Activated T-helper 1 cell treated with anti-CD3 and anti-CD28 coated beads, Interleukin-12 subunit alpha, Interleukin-12 subunit beta, Interleukin-2, Interleukin-4 antibody, amounts not matched to agents 30 ng/mL and 10 ng/mL and 1 ng/mL, durations not matched to agents 14 hours and 24 hours and 36 hours (primary cell): ENCODE measurements around the gene LIN52. TPM values are rescaled to one million over a fixed set of nuclear protein-coding genes. Genes with fewer than 3 reads are reported as not detected.

Experiments
- DNase-seq: peaks from one replicate; pipeline ENCODE4 v3.0.0; 2021; ENCODE audit warnings: low spot score
- H3K27ac Mint-ChIP-seq: one replicate; pipeline ENCODE4 v1.8.0; 2021; ENCODE audit warnings: mild to moderate bottlenecking, mixed read lengths
- H3K27me3 Mint-ChIP-seq: one replicate; pipeline ENCODE4 v1.8.0; 2022; ENCODE audit warnings: mild to moderate bottlenecking, moderate library complexity, mixed read lengths; ENCODE audit not compliant: insufficient read depth
- H3K36me3 Mint-ChIP-seq: one replicate; pipeline ENCODE4 v1.8.0; 2021; ENCODE audit warnings: low read depth, mixed read lengths
- H3K4me1 Mint-ChIP-seq: one replicate; pipeline ENCODE4 v1.8.0; 2021; ENCODE audit warnings: low read depth, mixed read lengths
- H3K4me3 Mint-ChIP-seq: one replicate; pipeline ENCODE4 v1.8.0; 2021; ENCODE audit warnings: mild to moderate bottlenecking, moderate library complexity, mixed read lengths
- H3K9me3 Mint-ChIP-seq: one replicate; pipeline ENCODE4 v1.8.0; 2021; ENCODE audit warnings: mixed read lengths
- intact Hi-C: fragments of 100-400 bp; cut with micrococcal nuclease; formaldehyde crosslinking; loops from one replicate; pipeline ENCODE4 v1.15.1; 2024
- total RNA-seq: library from RNA; stranded (reverse); gene quantifications from 2 replicates; pipeline ENCODE4 v1.2.3, GENCODE V29; 2022

LIN52 gene, protein sequence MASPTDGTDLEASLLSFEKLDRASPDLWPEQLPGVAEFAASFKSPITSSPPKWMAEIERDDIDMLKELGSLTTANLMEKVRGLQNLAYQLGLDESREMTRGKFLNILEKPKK
- 15.9 and 17.2 TPM in 2 replicates for total RNA-seq

GRCh38 chr14:74084277-74085046 lies at the start of gene LIN52, which contains the start of gene ALDH6A1:
TSS of gene LIN52 (plus strand) at chr14:74084956. CDS start at chr14:74084975, 19 bp downstream.
TSS of gene ALDH6A1 (minus strand) at chr14:74084453. CDS start at chr14:74084394, 59 bp downstream.
- Mint-ChIP-seq H3K4me3 (peak within 1 kb of the TSS; percentile 94), H3K27ac (peak within 1 kb of the TSS; percentile 94), H3K9me3 (peaks cover 8% of the 10 kb centered on the region), H3K4me1 (peaks cover 45% of the 10 kb centered on the region), H3K27me3 (peaks cover 4% of the 10 kb centered on the region), H3K36me3 (peaks cover 9% of the 10 kb centered on the region)
- peak; percentile 100 for DNase-seq
- intact Hi-C loops: loop anchor here (1.0 to 10.0 kb wide), 13 partner anchors 65 to 1190 kb away; partner anchors contain the start of genes ABCD4, BBOF1, COQ6 and ENTPD5

- Mint-ChIP-seq H3K27ac (no peak overlapping the region), H3K27me3 (no peaks in the 10 kb centered on the region), H3K4me3 (no peak overlapping the region), H3K36me3 (no peaks in the 10 kb centered on the region), H3K9me3 (no peaks in the 10 kb centered on the region), H3K4me1 (no peaks in the 10 kb centered on the region)
- intact Hi-C loops: no loop called here
- no peak for DNase-seq
These were observed 49.2 kb upstream of the LIN52 start for GRCh38 chr14:74035556-74035955.

GRCh38 chr14:74038020-74038859 lies 46.5 kb upstream of the LIN52 start:
- H3K36me3 Mint-ChIP-seq: no peaks in the 10 kb centered on the region
- no peaks in the 10 kb centered on the region for H3K27me3 Mint-ChIP-seq
- H3K4me1 Mint-ChIP-seq: no peaks in the 10 kb centered on the region
- no peaks in the 10 kb centered on the region for H3K9me3 Mint-ChIP-seq
- no peak overlapping the region for H3K4me3 Mint-ChIP-seq
- no peak overlapping the region for H3K27ac Mint-ChIP-seq
- intact Hi-C loops: loop anchor here (1.0 kb wide), 3 partner anchors 19 to 310 kb away; partner anchors contain the start of genes BBOF1, COQ6, ENTPD5 and FAM161B
- DNase-seq: no peak

- peaks cover 5% of the 10 kb centered on the region for H3K27me3 Mint-ChIP-seq
- H3K27ac Mint-ChIP-seq: no peak overlapping the region
- intact Hi-C loops: no loop called here
- DNase-seq: no peak
- H3K9me3 Mint-ChIP-seq: no peaks in the 10 kb centered on the region
- no peak overlapping the region for H3K4me3 Mint-ChIP-seq
- H3K4me1 Mint-ChIP-seq: no peaks in the 10 kb centered on the region
- no peaks in the 10 kb centered on the region for H3K36me3 Mint-ChIP-seq
These were observed 42.5 kb upstream of the LIN52 start for GRCh38 chr14:74042296-74042695.

GRCh38 chr14:74045522-74045921 lies 39.2 kb upstream of the LIN52 start:
- H3K4me3 Mint-ChIP-seq: no peak overlapping the region
- DNase-seq: no peak
- intact Hi-C loops: no loop called here
- H3K4me1 Mint-ChIP-seq: no peaks in the 10 kb centered on the region
- H3K27me3 Mint-ChIP-seq: peaks cover 5% of the 10 kb centered on the region
- H3K27ac Mint-ChIP-seq: no peak overlapping the region
- H3K9me3 Mint-ChIP-seq: no peaks in the 10 kb centered on the region
- H3K36me3 Mint-ChIP-seq: no peaks in the 10 kb centered on the region

GRCh38 chr14:74048281-74048680 lies 36.5 kb upstream of the LIN52 start:
- no peaks in the 10 kb centered on the region for H3K36me3 Mint-ChIP-seq
- H3K9me3 Mint-ChIP-seq: no peaks in the 10 kb centered on the region
- H3K27me3 Mint-ChIP-seq: peaks cover 5% of the 10 kb centered on the region
- no peak overlapping the region for H3K27ac Mint-ChIP-seq
- no peak overlapping the region for H3K4me3 Mint-ChIP-seq
- no peak for DNase-seq
- intact Hi-C loops: no loop called here
- no peaks in the 10 kb centered on the region for H3K4me1 Mint-ChIP-seq

DNA sequence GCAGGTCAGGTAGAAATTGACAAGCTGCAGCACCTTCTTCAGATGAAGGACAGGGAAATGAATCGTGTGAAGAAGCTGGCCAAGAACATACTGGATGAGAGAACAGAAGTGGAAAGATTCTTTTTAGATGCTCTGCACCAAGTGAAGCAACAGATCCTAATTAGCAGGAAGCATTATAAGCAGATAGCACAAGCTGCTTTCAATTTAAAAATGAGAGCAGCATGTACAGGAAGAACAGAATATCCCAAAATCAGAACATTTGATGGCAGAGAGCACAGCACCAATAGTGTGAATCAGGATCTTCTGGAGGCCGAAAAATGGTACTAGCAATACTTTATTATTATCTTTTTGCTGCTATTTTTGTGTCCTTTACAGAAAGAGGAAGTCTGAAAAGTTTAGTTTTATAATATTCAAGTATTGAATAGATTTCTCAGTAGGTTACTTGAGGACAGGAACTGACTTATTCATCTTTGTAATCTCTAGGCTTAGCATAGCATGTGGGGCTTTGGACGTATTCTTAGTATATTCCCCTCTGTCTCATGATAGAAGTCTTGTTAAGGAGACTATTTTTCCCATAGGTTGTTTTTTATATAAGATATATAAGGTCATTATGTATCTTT lies 34.8 kb upstream of the LIN52 start:
- H3K4me3 Mint-ChIP-seq: no peak overlapping the region
- no peak overlapping the region for H3K27ac Mint-ChIP-seq
- H3K9me3 Mint-ChIP-seq: no peaks in the 10 kb centered on the region
- peaks cover 5% of the 10 kb centered on the region for H3K27me3 Mint-ChIP-seq
- H3K4me1 Mint-ChIP-seq: no peaks in the 10 kb centered on the region
- no peaks in the 10 kb centered on the region for H3K36me3 Mint-ChIP-seq
- intact Hi-C loops: no loop called here
- DNase-seq: no peak

DNA sequence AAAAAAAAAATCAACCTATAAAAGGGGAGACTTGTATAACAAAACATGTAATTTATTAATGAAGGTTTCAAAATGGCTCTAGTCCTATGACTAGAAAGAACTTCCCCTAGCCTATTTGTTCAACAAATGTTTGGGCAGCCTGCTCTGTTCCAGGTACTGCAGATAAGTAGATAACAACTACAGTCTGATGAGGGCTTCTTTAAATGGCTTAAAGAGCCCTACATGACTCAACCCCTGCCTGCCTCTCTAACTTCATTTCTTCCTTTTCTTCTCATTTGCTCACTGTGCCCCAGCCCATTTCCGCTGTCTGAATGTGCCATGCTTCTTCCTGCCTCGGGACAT lies 22.0 kb upstream of the LIN52 start:
- DNase-seq: no peak
- H3K4me3 Mint-ChIP-seq: no peak overlapping the region
- H3K36me3 Mint-ChIP-seq: peaks cover 14% of the 10 kb centered on the region
- no peaks in the 10 kb centered on the region for H3K27me3 Mint-ChIP-seq
- intact Hi-C loops: no loop called here
- H3K9me3 Mint-ChIP-seq: no peaks in the 10 kb centered on the region
- H3K4me1 Mint-ChIP-seq: no peaks in the 10 kb centered on the region
- H3K27ac Mint-ChIP-seq: no peak overlapping the region

DNA sequence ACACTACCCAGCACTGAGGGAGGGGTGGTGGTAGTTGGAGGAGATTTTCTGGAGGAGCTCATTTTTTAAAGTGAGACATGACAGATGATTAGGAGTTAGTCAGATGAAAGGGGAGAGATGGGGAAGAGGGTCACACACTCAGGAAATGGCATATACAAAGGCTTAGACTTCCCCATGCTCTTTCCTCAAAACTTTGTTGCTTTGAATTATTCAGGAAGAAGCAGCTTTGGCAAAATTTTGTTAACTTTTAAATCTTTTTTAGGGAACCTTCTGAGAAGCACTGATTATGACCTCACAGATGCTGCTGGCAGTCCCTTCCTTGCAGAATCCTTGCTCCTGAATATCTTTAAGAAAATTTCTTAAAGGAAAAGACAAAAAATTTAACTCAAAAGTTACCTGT lies 20.3 kb upstream of the LIN52 start:
- no peaks in the 10 kb centered on the region for H3K9me3 Mint-ChIP-seq
- no peak overlapping the region for H3K27ac Mint-ChIP-seq
- no peak for DNase-seq
- H3K27me3 Mint-ChIP-seq: no peaks in the 10 kb centered on the region
- H3K36me3 Mint-ChIP-seq: peaks cover 14% of the 10 kb centered on the region
- intact Hi-C loops: no loop called here
- no peaks in the 10 kb centered on the region for H3K4me1 Mint-ChIP-seq
- H3K4me3 Mint-ChIP-seq: no peak overlapping the region

DNA sequence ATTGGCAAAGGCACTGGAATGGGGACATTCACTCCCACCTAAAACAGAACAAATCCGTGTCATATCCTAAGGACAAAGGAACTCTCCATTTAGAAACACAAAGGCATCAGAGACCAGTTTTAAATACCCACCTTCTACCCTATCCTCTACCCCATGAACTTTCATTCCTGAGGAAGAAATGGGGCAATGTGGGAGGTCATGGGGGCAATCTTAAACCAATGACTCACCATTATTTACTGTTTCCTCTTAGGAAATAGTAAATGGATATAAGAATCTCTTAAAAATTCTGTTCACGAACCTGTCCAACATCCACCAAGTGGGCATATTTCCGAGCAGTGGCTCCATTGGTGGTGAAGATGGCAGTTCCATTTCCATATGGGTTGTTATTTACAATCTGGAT lies 19.9 kb upstream of the LIN52 start:
- no peaks in the 10 kb centered on the region for H3K9me3 Mint-ChIP-seq
- no peak for DNase-seq
- no peak overlapping the region for H3K27ac Mint-ChIP-seq
- H3K27me3 Mint-ChIP-seq: no peaks in the 10 kb centered on the region
- no peaks in the 10 kb centered on the region for H3K4me1 Mint-ChIP-seq
- H3K36me3 Mint-ChIP-seq: peaks cover 14% of the 10 kb centered on the region
- intact Hi-C loops: no loop called here
- no peak overlapping the region for H3K4me3 Mint-ChIP-seq

- H3K36me3 Mint-ChIP-seq: peaks cover 13% of the 10 kb centered on the region
- no peaks in the 10 kb centered on the region for H3K4me1 Mint-ChIP-seq
- DNase-seq: no peak
- H3K4me3 Mint-ChIP-seq: no peak overlapping the region
- intact Hi-C loops: no loop called here
- H3K27me3 Mint-ChIP-seq: no peaks in the 10 kb centered on the region
- no peaks in the 10 kb centered on the region for H3K9me3 Mint-ChIP-seq
- H3K27ac Mint-ChIP-seq: no peak overlapping the region
These were observed 18.8 kb upstream of the LIN52 start for GRCh38 chr14:74065746-74066575.

- no peak overlapping the region for H3K4me3 Mint-ChIP-seq
- H3K9me3 Mint-ChIP-seq: no peaks in the 10 kb centered on the region
- no peak overlapping the region for H3K27ac Mint-ChIP-seq
- peaks cover 4% of the 10 kb centered on the region for H3K4me1 Mint-ChIP-seq
- no peaks in the 10 kb centered on the region for H3K27me3 Mint-ChIP-seq
- H3K36me3 Mint-ChIP-seq: no peaks in the 10 kb centered on the region
- DNase-seq: no peak
- intact Hi-C loops: no loop called here
These were observed 7.4 kb upstream of the LIN52 start for GRCh38 chr14:74077401-74077800.
